NCI-H2227 (cell line): ENCODE measurements around the gene EIF2S2.
"Not testable (repeated sequence)": the region's sequence is repeated elsewhere in the genome, so short reads cannot be mapped to it uniquely, and the experiment has no call there.

ENCODE experiments used
- DNase-seq: peaks from one replicate; lab custom pipeline; 2025; ENCODE audit not compliant: unreplicated experiment; lab: John Stamatoyannopoulos, UW

Gene EIF2S2, protein sequence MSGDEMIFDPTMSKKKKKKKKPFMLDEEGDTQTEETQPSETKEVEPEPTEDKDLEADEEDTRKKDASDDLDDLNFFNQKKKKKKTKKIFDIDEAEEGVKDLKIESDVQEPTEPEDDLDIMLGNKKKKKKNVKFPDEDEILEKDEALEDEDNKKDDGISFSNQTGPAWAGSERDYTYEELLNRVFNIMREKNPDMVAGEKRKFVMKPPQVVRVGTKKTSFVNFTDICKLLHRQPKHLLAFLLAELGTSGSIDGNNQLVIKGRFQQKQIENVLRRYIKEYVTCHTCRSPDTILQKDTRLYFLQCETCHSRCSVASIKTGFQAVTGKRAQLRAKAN

DNA sequence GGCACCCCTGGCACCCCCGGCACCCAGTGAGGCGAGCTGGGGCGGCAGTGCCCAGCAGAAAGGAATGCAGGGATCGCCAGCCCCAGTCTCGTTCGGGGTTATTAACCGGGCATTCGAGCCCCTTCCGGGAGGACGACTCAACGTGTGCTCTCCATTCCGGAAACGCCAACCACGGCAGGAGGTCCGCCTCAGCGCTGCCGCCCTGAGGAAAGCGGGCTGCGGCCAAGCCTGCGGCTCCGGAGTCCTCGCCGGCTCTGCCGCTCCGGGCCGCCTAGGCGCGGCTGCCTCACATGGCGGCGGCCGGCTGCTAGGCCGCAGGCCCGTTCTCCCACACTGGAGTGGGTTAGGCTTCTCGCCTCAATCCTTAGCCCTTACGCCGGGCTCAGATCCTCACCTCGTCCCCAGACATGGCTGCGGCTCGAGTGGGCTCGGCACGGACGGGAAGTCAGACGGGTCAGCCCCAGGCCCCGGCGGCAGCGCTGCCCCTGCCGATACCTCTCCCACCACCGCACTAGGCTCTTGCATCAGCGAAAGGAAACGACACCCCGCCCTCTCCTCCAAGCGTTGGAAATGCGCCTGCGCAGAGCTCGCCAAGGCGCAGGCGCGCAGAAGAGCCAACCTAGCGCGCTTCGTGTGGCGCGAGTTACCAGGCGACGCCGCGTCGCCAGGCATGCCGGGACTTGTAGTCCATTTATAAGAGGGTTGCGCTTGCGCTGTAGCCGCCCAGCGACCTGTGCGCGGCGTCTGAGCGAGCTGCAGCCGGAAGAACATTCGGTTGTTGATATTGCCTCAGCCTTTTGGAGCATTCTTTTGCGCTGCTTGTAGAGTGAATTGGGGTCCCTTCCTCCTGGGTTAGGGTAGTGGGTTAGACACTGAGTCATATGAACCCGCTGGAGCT lies at the start of gene EIF2S2:
Gene EIF2S2 (minus strand): TSS at position 542 of the 898 bp plus-strand sequence. CDS start 133 bp downstream, at position 409.
- DNase-seq, result peak; percentile 99

DNA sequence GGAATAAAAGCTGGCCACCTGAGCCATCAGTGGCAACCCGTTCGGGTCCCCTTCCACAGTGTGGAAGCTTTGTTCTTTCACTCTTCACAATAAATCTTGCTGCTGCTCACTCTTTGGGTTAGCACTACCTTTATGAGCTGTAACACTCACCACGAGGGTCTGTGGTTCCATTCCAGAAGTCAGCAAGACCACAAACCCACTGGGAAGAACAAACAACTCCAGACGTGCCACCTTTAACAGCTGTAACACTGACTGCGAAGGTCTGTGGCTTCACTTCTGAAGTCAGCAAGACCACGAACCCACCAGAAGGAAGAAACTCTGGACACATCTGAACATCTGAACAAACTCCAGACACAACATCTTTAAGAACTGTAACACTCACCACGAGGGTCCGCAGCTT lies 45.7 kb upstream of the EIF2S2 start:
- DNase-seq, result not testable (repeated sequence)

DNA sequence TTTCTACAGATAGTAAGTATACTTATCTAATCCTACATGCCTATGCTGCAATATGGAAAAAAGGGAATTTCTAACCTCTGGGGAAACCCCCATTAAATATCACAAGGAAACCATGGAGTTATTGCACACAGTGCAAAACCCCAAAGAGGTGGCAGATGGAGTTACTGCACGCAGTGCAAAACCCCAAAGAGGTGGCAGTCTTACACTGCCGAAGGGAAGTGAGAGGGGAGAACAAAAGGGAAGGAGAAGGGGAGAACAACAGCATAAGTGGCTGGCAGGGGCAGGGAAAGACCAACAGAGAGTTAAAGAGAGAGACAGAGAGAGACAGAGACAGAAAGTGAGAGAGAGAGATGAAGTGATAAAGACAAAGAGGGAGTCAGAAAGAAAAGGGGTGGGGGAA lies 43.8 kb upstream of the EIF2S2 start:
- DNase-seq, result no peak

DNA sequence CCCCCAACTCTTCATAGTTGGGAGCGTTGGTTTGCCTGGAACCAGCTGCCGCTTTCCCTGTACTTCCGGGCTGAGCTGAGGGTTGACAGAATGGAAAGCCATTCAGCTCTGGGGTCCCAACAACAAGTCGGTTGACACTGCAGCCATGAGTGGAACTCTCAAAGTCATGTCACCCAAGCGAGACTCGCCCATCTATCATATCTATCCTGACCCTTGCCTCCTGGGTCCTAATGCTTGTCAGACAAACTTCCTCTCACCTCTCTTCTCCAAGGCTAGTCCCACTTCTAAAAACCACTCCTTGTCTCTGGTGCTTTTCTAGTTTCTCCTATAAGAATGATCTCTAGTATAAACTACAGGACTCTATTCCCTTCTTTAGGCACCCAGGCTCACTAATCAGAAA lies 41.1 kb upstream of the EIF2S2 start:
- not testable (repeated sequence) for DNase-seq

DNA sequence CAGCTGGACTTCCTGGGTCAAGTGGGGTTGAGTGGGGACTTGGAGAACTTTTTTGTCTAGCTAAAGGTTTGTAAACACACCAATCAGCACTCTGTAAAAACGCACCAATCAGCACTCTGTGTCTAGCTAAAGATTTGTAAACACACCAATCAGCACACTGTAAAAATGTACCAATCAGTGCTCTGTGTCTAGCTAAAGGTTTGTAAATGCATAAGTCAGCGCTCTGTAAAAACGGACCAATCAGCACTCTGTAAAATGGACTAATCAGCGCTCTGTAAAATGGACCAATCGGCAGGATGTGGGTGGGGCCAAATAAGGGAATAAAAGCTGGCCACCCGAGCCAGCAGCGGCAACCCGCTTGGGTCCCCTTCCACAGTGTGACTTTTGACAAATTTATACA lies 40.0 kb upstream of the EIF2S2 start:
- DNase-seq, result not testable (repeated sequence)

DNA sequence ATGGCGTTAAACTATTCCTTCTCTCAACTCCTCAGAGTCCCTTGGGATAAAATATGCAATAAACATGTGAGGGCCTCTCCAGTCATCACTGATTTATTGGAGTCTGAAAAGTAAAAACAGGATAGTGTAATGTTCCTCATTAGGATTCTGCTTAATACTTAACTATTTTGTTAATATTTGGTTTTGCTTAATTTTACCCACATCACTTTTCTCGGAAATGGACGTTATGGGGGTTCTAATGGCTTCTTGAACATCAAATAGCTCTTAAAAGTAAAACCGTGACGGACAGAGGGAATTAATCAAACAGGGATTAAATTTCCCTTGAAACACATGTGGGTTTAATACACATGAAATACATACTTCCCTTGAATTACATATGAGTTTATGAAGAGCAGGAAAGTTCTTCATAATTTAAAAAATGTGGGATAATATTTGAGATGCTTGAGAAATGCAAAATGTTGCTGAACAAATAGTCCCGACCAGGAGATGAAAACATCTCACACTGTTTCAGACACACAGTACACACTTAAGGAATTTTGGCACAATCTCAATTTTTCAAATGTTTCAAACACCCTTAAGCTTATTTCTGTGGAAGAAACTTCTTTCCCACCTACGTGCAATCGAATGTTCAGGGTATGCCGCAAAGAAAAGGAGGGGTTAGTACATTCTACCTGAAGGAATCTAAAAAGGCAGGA lies 38.4 kb upstream of the EIF2S2 start:
- DNase-seq, result no peak

DNA sequence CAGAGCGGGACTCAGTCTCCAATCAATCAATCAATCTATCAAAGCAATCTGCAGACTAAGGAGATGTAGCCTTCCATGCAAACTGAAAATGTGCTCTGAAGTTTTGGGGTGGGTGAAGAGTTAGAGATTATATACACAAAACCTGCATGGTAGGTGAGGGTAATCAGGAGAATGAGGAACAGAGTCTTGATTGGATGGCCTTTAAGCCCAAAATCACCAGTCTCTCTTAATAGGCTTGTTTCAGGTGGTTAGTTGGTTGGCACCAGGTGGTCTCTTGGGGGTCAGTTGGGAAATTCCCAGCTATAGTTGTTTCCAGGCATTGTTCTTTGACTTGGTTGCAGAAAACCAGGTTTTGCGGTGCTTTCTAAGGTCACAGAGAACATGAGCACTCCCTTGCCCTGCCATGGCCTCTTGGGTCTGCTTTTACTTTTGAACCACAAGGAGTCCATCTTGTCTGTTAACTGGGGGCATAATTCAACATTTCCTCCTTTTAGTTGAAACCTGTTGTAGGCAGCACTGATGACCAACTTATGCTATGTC lies 33.3 kb upstream of the EIF2S2 start:
- DNase-seq, result no peak

DNA sequence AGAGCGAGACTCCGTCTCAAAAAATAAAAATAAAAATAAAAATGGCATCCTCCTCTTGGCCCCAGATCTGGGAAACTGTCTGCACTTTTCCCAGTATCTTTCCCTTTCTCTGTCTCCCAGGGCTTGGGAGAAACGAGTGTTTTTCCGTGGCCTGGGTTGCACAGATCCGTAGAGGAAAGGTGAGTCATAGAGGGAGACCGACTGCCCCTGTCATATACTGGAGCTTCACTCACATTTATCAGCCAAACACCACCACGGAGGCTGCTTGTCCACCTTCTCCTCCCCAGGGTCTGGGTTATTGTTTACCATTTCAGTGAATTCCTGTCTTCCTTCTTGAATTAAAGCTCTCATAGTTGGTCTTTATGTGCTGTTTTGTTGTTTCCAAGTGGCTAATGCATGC lies 31.9 kb upstream of the EIF2S2 start:
- no peak for DNase-seq

DNA sequence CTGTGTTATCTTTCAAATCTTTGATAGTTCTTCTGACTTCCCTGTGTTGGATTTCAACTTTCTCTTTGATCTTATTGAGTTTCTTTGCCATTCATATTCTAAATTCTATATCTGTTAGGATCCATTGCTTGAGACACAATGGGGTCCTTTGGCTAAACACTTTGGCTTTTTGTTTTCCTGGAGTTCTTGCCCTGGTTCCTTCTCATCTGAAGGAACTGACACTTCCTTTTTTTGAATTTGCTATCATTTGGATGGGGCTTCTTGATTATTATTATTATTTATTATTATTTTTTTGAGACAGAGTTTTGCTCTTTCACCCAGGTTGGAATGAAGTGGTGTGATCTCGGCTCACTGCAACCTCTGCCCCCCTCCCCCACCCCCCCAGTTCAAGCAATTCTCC lies 30.1 kb upstream of the EIF2S2 start:
- no peak for DNase-seq

DNA sequence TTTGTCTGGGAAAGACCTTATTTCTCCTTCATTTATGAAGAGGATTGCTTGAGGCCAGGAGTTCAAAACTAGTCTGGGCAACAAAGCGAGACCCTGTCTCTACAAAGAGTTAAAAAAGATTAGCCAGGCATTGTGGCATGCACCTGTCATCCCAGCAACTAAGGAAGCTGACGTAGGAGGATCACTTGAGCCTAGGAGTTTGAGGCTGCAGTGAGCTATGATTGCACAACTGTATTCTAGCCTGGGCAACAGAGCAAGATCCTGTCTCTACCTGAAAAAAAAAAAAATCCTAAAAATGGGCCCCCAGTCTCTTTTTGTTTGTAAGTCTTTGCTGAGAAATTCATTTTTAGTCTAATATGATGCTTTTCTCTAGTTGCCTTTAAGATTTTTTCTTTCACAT lies 29.2 kb upstream of the EIF2S2 start:
- no peak for DNase-seq

DNA sequence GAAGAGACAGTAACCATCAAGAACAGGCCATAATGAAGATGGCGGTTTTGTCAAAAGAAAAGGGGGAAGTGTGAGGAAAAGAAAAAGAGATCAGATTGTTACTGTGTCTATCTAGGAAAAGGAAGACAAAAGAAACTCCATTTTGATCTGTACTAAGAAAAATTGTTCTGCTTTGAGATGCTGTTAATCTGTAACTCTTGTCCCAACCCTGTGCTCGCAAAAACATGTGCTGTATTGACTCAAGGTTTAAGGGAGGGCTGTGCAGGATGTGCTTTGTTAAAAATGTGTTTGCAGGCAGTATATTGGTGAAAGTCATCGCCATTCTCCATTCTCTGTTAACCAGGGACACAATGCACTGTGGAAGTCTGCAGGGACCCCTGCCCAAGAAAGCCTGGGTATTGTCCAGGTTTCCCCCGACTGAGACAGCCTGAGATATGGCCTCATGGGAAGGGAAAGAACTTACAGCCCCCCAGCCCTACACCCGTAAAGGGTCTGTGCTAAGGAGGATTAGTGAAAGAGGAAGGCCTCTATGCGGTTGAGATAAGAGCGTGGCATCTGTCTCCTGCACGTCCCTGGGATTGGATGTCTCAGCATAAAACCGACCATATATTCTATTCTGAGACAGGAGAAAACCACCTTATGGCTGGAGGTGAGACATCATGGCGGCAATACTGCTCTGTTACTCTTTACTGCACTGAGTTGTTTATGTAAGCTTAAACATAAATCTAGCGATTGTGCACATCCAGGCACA lies 23.7 kb upstream of the EIF2S2 start:
- not testable (repeated sequence) for DNase-seq

DNA sequence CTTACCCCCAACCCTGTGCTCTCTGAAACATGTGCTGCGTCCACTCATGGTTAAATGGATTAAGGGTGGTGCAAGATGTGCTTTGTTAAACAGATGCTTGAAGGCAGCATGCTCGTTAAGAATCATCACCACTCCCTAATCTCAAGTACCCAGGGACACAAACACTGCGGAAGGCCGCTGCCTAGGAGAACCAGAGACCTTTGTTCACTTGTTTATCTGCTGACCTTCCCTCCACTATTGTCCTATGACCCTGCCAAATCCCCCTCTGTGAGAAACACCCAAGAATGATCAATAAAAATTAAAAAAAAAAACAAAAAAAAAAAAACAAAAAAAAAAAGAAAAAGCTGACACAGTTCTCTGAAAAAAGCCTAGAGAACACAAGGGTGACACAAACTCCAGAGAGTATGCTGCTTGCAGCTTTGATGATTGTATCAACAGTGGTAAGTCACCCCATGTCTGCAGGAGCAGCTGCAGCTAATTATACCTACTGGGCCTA lies 21.4 kb upstream of the EIF2S2 start:
- not testable (repeated sequence) for DNase-seq

DNA sequence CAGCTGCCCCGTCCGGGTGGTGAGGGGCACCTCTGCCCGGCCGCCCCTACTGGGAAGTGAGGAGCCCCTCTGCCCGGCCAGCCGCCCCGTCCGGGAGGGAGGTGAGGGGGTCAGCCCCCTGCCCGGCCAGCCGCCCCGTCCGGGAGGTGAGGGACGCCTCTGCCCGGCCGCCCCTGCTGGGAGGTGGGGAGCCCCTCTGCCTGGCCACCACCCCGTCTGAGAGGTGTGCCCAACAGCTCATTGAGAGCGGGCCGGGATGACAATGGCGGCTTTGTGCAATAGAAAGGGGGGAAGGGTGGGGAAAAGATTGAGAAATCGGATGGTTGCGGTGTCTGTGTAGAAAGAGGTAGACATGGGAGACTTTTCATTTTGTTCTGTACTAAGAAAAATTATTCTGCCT lies 20.9 kb upstream of the EIF2S2 start:
- DNase-seq, result not testable (repeated sequence)

DNA sequence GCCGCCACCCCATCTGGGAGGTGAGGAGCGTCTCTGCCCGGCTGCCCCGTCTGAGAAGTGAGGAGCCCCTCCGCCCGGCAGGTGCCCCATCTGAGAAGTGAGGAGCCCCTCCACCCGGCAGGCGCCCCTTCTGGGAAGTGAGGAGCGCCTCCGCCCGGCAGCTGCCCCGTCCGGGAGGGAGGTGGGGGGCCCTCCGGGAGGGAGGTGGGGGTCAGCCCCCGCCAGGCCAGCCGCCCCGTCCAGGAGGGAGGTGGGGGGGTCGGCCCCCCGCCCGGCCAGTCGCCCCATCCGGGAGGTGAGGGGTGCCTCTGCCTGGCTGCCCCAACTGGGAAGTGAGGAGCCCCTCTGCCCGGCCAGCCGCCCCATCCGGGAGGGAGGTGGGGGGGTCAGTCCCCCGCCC lies 20.4 kb upstream of the EIF2S2 start:
- not testable (repeated sequence) for DNase-seq

DNA sequence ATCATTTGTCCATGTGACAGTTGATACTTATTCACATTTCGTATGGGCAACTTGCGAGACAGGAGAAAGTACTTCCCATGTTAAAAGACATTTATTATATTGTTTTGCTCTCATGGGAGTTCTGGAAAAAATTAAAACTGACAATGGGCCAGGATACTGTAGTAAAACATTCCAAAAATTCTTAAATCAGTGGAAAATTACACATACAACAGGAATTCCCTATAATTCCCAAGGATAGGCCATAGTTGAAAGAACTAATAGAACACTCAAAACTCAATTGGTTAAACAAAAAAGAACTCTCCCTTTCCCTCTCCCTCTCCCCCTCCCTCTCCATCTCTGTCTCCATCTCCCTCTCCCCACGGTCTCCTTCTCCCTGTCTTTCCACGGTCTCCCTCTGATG lies 19.4 kb upstream of the EIF2S2 start:
- no peak for DNase-seq

DNA sequence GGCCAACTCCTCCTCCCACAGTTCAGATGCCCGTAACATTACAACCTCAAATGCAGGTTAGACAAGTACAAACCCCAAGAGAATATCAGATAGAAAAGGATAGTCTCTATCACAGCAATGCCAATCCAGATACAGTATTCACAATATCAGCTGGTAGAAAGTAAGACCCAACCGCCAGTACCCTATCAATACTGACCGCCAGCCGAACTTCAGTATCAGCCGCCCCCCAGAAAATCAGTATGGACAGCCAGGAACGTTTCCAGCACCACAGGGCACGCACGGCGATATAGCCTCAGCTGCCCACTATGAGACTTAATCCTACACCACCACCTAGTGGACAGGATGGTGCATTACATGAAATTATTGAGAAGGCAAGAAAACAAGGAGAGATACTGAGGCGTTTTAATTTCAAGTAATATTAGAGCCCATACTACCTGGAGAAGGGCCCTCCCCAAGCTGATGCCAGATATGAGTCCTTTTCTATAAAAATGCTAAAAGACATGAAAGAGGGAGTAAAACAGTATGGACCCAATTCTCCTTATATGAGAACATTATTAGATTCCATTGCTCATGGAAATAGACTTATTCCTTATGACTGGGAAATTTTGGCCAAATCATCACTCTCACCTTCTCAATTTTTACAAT lies 17.6 kb upstream of the EIF2S2 start:
- DNase-seq, result peak; percentile 87

DNA sequence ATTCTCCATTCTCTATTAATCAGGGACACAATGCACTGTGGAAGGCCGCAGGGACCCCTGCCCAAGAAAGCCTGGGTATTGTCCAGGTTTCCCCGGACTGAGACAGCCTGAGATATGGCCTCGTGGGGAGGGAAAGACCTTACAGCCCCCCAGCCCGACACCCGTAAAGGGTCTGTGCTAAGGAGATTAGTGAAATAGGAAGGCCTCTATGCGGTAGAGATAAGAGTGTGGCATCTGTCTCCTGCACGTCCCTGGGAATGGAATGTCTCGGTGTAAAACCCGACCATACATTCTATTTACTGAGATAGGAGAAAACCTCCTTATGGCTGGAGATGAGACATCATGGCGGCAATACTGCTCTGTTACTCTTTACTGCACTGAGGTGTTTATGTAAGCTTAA lies 15.7 kb upstream of the EIF2S2 start:
- DNase-seq, result no peak

DNA sequence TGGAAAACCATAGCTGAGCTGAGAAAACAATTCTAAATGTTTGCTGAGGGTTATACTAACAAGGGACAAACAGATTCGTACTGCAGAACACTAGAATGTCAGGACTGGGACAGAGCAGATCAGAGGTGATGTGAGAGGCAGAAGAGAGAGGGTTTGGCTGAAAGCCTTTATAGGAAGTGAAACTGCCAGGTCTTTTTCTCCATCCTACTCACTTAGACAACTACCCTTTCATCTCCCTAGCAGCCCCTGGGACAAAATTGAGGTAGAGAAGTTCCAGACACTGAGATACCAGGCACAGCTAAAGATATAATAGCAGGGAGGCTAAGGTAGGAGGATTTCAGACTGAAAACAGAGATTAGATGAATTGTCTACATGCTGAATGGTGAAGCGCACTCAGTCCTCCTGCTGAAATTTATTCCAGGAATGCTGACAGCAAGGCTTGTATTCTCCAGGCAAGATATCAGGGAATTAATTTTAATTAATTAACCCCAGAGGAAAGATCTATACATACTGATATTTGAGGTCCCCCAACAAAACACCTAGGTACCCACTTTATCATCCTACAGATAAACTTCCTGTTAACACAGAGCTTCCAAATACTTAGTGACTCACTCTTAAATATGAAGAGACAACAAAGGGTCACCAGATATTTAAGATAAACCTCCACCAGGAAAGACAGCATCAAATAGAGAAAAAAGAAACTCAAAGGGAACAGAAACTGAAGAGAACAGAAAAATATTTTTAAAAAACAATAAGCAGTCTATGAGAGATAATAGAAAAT lies 12.6 kb upstream of the EIF2S2 start:
- no peak for DNase-seq

DNA sequence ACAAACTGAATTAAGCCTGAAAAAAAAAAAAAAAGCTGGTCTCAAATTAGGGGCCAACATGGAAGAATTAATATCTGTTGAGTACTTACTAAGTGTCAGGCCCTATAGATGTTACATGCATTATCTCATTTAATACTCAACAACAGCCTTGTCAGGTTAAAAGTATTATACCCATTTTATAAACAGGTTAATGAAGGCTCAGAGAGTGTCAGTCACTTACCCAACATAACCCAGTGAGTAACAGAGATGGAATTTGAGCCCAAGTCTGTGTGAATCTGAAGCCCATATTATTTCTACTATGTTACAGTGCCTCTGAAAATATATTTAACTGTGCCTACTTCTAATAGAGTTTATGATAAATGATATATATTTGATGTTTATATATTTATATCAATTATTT lies 11.3 kb upstream of the EIF2S2 start:
- DNase-seq, result no peak
